ENCODE measurements around the gene DNAJB8.

Gene DNAJB8

DNA sequence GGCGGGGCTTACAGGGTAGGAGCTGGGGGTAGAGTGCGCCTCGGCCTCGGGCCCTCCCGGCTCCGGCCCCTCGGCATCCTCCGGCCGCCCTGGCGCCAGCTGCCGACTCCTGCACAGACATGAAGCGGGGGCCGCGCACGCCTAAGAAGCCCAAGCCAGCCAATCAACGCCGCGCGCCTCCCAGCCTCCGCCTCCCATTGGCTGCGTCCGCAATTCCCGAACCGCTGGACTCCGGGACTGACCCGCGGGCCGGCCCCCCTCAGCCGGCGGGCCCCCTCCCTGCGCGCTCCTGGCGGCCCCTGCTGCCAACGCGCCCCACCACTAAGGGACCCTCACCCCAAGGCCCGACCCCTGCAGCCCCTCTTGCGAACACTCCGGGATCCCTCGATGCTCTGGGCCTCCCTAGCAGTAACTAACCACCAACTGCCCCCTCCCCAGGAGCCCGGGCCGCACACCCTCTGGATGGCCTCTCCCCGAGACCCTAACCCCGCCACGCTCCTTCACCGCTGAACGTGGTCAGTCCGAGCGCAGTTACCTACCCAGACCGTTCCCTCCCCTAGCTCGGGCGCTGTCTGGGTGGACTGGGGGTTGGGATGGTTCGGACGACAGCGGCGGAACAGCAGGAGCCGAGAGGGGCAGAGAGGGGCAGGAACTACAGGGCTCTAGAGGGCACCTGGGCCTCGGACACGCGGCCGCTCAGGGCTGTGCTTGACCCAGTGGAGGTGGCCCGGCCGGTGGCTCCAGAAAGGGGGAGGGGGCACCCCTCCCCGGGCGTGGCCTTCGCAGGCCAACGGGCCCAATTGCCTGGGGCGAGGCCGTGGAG, 21.3 kb upstream of the DNAJB8 start:
- H3K36me3 ChIP-seq (ENCODE audit: insufficient read depth, low read length) = no peaks in the 10 kb centered on the region
- peaks cover 55% of the 10 kb centered on the region for H3K4me1 ChIP-seq (ENCODE audit: insufficient read depth, low read length)
- no peak overlapping the region for H3K9ac ChIP-seq (ENCODE audit: low read depth, low read length)
- no peak overlapping the region for H3K27ac ChIP-seq (ENCODE audit: low read depth, low read length)
- H3K4me3 ChIP-seq (ENCODE audit: low read length) = peak overlapping the region; percentile 44
- H3K27me3 ChIP-seq (ENCODE audit: insufficient read depth, low read length) = peaks cover 100% of the 10 kb centered on the region
- no peaks in the 10 kb centered on the region for H3K9me3 ChIP-seq (ENCODE audit: insufficient read depth, low read depth, low read length)
- under 1% methylated on average over 68 of the region's 68 CpGs for WGBS

DNA sequence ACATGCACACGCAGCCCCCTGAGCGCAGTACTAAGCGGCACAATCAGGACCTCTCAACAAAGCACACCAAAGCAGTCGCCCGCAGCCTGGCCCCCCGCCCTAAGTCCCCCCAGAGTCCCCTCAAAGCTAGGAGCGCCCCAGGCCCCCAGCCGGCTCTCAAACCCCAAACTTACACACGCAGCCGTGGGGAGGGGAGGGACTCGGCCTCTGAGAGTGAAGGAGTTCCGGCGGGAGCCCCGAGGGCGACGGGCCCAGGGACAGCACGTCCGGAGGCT, 20.8 kb upstream of the DNAJB8 start:
- 1% methylated on average over 16 of the region's 18 CpGs for WGBS
- Histone ChIP-seq H3K27ac (ENCODE audit: low read depth, low read length) (no peak overlapping the region), H3K4me1 (ENCODE audit: insufficient read depth, low read length) (peaks cover 60% of the 10 kb centered on the region), H3K9me3 (ENCODE audit: insufficient read depth, low read depth, low read length) (no peaks in the 10 kb centered on the region), H3K9ac (ENCODE audit: low read depth, low read length) (no peak overlapping the region), H3K27me3 (ENCODE audit: insufficient read depth, low read length) (peaks cover 100% of the 10 kb centered on the region), H3K4me3 (ENCODE audit: low read length) (peak overlapping the region; percentile 44), H3K36me3 (ENCODE audit: insufficient read depth, low read length) (no peaks in the 10 kb centered on the region)

DNA sequence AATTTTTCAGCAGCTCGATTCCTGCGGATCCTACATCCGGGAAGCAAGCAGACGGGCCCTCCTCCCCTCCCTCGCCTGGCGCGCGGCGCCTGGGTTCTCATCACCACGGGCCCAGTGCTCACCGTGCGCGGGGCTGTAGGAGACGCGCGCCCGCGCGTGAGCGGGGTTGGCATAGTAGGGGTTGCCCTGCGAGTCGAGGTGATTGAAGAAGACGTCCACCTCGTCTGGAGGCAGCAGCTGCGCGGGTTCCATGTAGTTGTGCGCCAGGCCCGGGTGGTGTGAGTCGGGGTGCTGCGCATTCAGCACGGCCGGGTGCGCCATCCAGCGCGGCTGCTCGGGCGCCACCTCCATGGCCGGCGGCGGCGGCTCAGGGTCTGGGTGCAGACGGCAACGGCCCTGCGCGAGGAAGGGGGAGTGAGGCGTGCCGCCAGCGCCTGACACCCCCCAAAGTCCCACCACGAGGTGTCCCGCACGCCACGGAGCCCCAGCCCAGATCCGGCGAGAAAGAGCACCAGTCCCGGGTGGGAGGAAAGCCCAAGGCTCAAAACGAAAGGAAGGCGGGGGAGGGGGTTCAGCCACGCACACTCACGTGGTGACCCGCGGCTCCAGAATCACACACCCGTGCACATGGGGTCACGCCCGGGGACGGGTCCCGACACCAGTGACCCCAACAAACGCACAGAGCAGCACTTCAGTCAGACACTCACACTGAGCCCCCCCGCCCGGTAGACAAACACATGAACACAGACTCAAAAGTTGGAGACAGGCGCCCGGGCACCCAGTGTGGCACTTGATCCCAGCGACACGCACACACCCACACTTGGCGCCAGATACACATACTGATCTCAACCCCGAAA, 20.2 kb upstream of the DNAJB8 start:
- Histone ChIP-seq H3K27ac (ENCODE audit: low read depth, low read length) (no peak overlapping the region), H3K9me3 (ENCODE audit: insufficient read depth, low read depth, low read length) (no peaks in the 10 kb centered on the region), H3K36me3 (ENCODE audit: insufficient read depth, low read length) (no peaks in the 10 kb centered on the region), H3K4me1 (ENCODE audit: insufficient read depth, low read length) (peaks cover 64% of the 10 kb centered on the region), H3K27me3 (ENCODE audit: insufficient read depth, low read length) (peaks cover 100% of the 10 kb centered on the region), H3K4me3 (ENCODE audit: low read length) (peak overlapping the region; percentile 44), H3K9ac (ENCODE audit: low read depth, low read length) (no peak overlapping the region)
- 2% methylated on average over 75 of the region's 75 CpGs for WGBS

DNA sequence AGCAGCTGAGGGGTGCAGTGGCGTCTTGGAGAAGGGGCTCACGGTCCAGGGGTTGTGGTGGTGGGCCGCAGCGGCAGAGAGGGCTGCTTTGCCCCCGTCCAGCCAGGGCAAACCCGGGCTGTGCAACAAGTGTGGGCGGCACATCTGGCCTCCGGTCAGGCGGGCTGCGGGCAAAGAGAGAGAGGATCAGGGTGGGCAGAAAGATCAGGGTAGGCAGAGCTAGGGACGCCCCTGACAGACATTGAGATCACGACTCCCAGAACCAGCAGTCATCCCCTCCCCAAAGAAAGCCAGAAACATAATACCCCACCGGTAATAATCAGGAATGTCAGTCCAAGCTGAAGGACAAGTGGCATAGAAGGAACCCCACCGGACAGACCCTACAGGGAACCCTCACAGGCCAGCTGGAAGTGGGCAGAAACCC, 19.5 kb upstream of the DNAJB8 start:
- Histone ChIP-seq H3K36me3 (ENCODE audit: insufficient read depth, low read length) (no peaks in the 10 kb centered on the region), H3K27ac (ENCODE audit: low read depth, low read length) (no peak overlapping the region), H3K9ac (ENCODE audit: low read depth, low read length) (no peak overlapping the region), H3K4me1 (ENCODE audit: insufficient read depth, low read length) (peaks cover 63% of the 10 kb centered on the region), H3K27me3 (ENCODE audit: insufficient read depth, low read length) (peaks cover 100% of the 10 kb centered on the region), H3K4me3 (ENCODE audit: low read length) (peak overlapping the region; percentile 44), H3K9me3 (ENCODE audit: insufficient read depth, low read depth, low read length) (no peaks in the 10 kb centered on the region)
- WGBS = 4% methylated on average over 14 of the region's 14 CpGs

DNA sequence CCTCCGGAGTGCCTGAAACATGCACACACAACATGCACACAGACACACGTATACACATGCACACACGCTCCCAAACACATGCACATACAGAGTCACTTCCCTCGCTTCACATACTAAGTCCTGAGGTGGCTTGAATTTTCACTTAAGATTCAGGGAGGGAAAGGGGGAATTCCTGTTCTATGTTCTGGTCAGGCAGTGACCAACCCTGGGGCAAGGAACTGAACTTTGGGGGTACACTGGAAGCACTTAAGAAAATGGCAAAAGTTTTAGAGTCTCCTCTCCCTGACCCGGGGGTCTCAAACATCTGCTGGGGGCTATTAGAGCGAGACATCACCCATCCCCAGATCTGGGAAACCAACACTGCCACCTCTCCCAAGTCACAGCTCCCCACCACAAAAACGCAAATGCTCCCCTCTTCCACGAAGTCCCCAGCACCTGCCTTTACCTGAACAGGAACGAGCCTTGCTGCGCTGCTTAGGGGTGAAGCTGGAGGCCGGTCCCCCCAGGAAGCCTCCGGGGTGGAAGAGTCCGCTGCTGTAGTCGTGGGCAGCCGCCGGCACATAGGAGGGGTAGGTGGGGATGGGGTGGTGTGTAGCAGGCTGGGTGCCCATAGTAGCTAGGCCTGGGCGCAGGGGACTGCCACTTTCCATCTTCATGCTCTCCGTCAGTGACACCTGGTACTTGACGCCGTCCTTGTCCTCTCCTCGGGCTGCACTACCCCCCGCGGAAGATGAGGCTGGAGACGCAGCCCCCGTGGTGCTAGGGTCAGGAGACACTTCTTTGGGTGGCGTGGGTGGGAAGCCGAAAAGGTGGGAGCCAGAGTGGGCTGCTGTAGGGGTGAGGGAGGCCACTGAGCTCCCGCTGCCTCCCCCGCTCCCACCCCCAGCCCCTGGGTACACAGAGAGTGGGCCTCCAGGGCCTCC, 18.9 kb upstream of the DNAJB8 start:
- Histone ChIP-seq H3K9ac (ENCODE audit: low read depth, low read length) (no peak overlapping the region), H3K4me3 (ENCODE audit: low read length) (no peak overlapping the region; the same call in 1 of the 2 replicates), H3K27ac (ENCODE audit: low read depth, low read length) (no peak overlapping the region), H3K4me1 (ENCODE audit: insufficient read depth, low read length) (peaks cover 60% of the 10 kb centered on the region), H3K36me3 (ENCODE audit: insufficient read depth, low read length) (no peaks in the 10 kb centered on the region), H3K9me3 (ENCODE audit: insufficient read depth, low read depth, low read length) (no peaks in the 10 kb centered on the region), H3K27me3 (ENCODE audit: insufficient read depth, low read length) (peaks cover 100% of the 10 kb centered on the region)
- 7% methylated on average over 29 of the region's 29 CpGs for WGBS

DNA sequence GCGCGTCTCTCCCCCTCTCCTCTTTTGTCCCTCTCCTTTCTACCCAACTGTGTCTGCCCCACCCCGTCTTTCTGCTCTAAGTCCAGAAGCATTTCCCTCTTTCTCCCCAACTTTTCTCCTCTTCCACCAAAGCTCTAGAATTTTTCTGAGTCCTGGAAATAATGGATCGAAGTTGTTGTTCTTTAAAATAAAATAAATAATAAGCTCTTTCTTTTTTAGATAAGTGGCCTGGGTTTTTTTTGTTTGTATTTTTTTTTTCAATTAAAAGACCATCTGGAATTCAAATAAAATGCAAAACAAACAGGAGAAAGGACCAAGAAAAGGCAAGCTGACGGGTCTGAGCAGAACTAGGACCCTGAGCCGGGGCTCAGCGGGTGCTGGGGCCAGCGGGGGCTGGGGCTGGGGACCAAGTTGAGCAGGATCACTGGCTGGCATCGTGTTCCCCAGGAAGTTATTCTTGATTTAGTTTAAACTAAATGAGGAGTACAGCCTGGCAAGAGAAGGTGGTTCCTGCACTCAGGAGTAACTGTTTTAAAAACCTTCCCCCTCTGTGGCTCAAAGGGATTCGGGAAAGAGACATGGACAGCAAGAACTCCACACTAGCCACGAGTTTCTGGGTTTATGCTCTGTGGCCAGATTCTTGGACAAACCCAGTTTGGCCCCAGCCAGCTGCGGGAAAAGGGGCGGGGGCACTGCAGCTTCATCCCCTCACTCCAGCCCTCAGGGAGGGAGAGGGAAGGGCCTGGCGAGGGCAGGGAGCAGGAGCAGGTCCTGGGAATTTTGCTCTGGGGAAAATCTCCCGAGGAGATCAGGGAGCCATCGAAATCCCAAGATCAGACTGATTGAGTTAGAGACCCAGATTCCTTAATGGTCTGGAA, 18.0 kb upstream of the DNAJB8 start:
- H3K36me3 ChIP-seq (ENCODE audit: insufficient read depth, low read length) = no peaks in the 10 kb centered on the region
- 1% methylated on average over 14 of the region's 16 CpGs for WGBS
- peaks cover 55% of the 10 kb centered on the region for H3K4me1 ChIP-seq (ENCODE audit: insufficient read depth, low read length)
- no peaks in the 10 kb centered on the region for H3K9me3 ChIP-seq (ENCODE audit: insufficient read depth, low read depth, low read length)
- H3K4me3 ChIP-seq (ENCODE audit: low read length) = peak overlapping the region; percentile 24
- H3K27ac ChIP-seq (ENCODE audit: low read depth, low read length) = no peak overlapping the region
- no peak overlapping the region for H3K9ac ChIP-seq (ENCODE audit: low read depth, low read length)
- peaks cover 100% of the 10 kb centered on the region for H3K27me3 ChIP-seq (ENCODE audit: insufficient read depth, low read length)

DNA sequence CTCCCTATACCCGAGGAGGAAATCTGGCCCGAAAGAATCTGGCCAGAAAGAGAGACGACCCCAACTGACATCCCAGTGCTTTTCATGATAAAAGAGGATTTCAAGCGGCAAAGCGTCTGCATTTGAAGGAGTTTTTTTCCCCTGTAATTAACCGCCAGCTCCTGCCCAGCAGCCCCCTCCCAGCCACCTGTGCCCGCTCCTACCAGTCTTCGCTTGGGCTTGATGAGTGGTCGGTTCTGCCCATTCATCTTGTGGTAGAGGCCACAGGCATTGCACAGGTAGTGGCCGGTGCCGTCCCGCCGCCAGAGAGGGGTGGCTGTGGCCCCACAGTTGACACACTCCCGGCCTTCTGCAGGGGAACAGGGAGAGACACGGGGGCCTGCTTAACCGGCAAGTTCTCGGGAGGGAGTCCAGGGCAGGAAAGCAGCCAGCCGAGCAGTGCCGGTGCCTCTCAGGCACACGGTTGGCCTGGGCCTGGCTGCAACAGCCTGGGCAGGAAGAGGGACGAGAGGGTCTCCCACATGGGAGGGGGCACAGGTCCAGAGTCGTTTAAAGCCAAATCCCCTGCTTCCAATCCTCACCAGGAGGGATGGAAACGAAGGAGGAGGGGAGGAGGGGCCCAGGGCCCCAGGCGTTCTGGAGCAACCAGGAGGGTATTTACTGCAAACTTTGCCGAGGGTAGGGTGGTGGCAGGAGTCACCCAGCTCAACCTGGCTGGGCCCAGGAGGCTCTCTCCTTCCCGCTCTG, 17.1 kb upstream of the DNAJB8 start:
- WGBS = under 1% methylated on average over 24 of the region's 26 CpGs
- Histone ChIP-seq H3K36me3 (ENCODE audit: insufficient read depth, low read length) (no peaks in the 10 kb centered on the region), H3K9ac (ENCODE audit: low read depth, low read length) (no peak overlapping the region), H3K9me3 (ENCODE audit: insufficient read depth, low read depth, low read length) (no peaks in the 10 kb centered on the region), H3K27me3 (ENCODE audit: insufficient read depth, low read length) (peaks cover 100% of the 10 kb centered on the region), H3K4me1 (ENCODE audit: insufficient read depth, low read length) (peaks cover 53% of the 10 kb centered on the region), H3K27ac (ENCODE audit: low read depth, low read length) (no peak overlapping the region), H3K4me3 (ENCODE audit: low read length) (peak overlapping the region; percentile 24)

DNA sequence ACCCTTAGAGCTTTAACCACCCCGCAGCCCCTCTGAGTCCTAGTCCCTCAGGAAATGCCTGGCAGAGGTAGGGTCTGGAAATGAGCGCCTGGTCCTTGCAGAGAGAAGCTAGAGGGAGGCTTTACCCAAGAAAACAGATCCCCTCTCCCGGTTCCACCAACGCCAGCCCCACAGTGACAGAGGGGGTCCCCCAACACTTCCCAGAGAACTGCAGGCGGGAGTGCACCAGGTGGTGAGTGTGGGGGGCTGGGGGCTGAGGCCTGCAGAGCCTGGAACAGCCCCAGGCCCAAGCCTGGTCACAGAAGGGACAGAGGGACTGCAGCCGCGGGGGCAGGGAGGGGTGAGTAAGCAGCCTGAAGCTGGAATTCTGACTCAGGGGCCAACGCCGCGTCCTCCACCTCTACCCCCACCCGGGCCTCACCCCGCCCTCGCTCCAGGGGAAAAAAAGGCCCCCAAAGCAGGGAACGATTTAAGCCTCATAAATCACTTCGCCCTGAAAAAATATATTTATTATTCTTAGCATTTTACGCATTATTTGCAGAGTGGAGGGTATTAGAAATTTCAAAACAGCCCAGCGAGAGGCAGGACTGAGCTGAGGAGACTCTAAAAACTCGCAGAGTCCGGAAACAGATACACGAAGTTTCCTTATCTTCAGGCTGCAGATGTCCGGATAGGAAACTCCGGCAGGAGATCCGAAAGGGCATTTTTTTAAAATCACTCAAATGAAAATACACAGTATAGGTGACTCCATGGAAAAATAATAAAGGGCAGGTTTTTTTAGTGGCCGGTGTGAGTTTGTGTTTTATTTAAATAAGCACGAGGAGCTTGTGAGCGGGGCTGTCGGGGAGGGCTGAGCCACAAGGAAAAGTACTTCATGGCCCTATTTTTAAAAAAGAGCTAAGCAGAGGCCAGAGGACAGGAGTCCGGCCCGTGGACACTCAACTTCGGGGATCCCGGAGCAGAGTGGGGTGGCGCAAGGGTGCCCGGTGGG, 16.3 kb upstream of the DNAJB8 start:
- Histone ChIP-seq H3K27ac (ENCODE audit: low read depth, low read length) (no peak overlapping the region), H3K36me3 (ENCODE audit: insufficient read depth, low read length) (no peaks in the 10 kb centered on the region), H3K9ac (ENCODE audit: low read depth, low read length) (no peak overlapping the region), H3K9me3 (ENCODE audit: insufficient read depth, low read depth, low read length) (no peaks in the 10 kb centered on the region), H3K4me1 (ENCODE audit: insufficient read depth, low read length) (peaks cover 53% of the 10 kb centered on the region), H3K27me3 (ENCODE audit: insufficient read depth, low read length) (peaks cover 100% of the 10 kb centered on the region), H3K4me3 (ENCODE audit: low read length) (peak overlapping the region; percentile 24)
- WGBS = 2% methylated on average over 28 of the region's 33 CpGs

DNA sequence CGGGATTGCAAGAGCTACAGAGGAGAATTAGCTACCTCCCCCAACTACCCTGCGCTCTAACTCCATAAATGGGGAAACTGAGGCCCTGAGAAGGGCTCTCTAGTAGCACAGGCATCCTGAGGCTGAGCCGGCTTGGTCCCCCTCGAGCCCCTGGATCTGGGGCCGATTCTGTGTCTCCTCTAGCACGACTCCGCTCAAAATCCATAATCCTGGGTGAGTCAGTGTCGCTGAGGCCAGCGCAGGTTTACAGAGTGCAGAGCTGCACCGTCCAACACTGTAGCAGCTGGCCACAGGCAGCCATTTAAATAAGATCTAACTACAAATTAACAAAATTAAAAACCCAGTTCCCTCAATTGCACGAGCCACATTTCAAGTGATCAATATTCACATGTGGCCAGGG, 15.5 kb upstream of the DNAJB8 start:
- H3K36me3 ChIP-seq (ENCODE audit: insufficient read depth, low read length) = no peaks in the 10 kb centered on the region
- no peaks in the 10 kb centered on the region for H3K9me3 ChIP-seq (ENCODE audit: insufficient read depth, low read depth, low read length)
- no peak overlapping the region for H3K9ac ChIP-seq (ENCODE audit: low read depth, low read length)
- WGBS = 8% methylated on average over 11 of the region's 11 CpGs
- H3K27me3 ChIP-seq (ENCODE audit: insufficient read depth, low read length) = peaks cover 100% of the 10 kb centered on the region
- no peak overlapping the region for H3K27ac ChIP-seq (ENCODE audit: low read depth, low read length)
- H3K4me1 ChIP-seq (ENCODE audit: insufficient read depth, low read length) = peaks cover 51% of the 10 kb centered on the region
- no peak overlapping the region; the same call in 1 of the 2 replicates for H3K4me3 ChIP-seq (ENCODE audit: low read length)

Measured in HUES64 (cell line).